CD4-positive, alpha-beta T cell treated with Interleukin-15 for 4 hours (primary cell): ENCODE results near the gene MAFB.
A peak's percentile ranks its signal among the peaks of the same experiment; 100 is the strongest.

Experiments used
- DNase-seq: peaks from one replicate; pipeline ENCODE4 v3.0.0-alpha.2; 2020; ENCODE audit warnings: low spot score

MAFB gene

GRCh38 chr20:40702504-40702903, 13.5 kb upstream of the MAFB start:
- no peak for DNase-seq

DNA sequence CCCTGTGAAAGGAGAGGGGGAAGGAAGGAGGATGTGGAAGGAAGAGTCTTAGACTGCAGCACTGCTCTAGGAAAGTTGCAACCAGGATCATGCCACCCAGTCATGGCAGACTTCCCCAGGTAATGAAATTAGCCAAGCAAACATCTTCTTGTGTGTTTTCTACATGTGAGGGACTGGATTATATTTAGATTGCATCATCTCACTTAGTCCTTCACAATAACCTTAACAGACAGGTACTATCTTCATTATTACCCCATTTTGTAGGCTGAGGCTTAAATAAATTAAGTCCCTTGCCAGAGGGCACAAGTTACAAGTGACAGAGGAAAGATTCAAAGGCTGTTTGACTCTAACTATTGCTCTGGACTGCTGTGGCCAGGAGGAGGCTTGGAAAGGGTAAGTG, 9.7 kb upstream of the MAFB start:
- no peak for DNase-seq

- DNase-seq = no peak
Measured at GRCh38 chr20:40698281-40698680, 9.2 kb upstream of the MAFB start.

- DNase-seq = no peak
Measured at GRCh38 chr20:40697541-40697940, 8.5 kb upstream of the MAFB start.

GRCh38 chr20:40695214-40695613, 6.2 kb upstream of the MAFB start:
- no peak for DNase-seq

GRCh38 chr20:40694246-40694645, 5.2 kb upstream of the MAFB start:
- DNase-seq = no peak

DNA sequence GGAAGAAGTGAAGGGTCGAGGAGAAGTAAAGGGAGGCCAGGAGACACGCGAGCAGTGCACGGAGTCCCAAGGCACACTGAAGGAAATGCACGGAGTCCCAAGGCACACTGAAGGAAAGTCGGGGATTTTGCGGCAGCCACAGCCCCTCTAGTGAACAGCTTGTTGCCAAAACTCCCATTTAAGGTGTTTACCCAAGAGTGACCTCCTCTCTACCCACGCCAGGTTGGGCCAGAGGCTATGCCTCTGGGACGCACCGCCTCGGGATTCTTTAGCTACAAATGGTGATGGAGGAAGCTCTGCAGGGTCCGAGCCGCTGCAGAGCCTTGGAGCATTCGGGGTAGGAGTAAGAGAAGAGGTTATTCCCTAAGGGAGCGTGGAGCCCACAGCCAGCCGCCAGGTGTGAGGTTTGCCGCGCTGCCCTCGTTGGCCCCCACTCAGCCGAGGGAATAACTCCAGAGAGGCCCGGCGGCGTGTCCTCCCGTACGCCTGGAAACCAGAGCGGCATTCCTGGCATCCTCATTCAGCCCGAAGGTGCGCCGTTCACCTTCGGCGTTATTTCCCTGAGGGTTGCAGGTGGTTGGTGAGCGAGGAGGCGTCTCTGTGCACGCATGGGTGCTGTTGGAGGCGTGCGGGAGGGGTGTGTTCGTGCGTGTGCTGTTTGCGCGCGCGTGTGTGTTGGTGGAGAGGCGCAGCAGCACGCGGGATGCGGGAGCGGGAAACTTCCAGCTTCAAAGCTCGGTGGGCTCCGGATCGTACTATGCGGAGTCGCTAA, 3.4 kb upstream of the MAFB start:
- DNase-seq = no peak

DNA sequence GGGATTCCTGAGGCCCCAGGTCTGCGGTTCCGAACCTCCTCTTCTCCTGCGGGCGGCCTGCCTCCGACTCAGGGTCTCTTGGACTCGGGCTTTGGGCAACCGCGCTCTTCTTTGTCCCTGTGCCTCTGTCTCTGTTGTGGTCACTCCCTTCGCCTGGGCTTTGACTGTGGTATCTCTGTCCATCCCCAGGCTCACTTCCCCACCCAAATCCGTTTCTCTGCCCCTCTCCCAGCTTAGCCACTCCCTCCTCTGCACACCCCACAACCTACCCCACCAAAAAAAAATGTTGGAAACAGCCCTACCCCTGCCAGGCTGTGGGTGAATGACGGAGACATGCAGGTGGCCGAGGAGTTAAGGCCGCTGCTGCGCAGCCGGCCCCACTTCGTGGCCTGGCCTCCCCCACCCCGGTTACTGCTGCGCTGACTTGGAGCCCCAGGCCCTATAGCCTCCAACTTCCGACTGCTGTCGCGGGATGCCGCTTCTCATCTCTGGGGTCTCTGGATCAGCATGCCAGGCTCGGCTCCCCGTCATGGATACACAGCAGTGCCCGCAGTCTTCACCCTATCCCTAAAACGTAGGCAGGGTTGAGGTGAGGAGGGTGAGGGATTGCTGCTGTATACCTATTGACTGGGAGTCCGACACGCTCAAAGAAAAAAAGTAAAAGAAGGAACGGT, 2.7 kb upstream of the MAFB start:
- DNase-seq = no peak

GRCh38 chr20:40690836-40691565, 2.0 kb upstream of the MAFB start:
- DNase-seq = no peak

DNA sequence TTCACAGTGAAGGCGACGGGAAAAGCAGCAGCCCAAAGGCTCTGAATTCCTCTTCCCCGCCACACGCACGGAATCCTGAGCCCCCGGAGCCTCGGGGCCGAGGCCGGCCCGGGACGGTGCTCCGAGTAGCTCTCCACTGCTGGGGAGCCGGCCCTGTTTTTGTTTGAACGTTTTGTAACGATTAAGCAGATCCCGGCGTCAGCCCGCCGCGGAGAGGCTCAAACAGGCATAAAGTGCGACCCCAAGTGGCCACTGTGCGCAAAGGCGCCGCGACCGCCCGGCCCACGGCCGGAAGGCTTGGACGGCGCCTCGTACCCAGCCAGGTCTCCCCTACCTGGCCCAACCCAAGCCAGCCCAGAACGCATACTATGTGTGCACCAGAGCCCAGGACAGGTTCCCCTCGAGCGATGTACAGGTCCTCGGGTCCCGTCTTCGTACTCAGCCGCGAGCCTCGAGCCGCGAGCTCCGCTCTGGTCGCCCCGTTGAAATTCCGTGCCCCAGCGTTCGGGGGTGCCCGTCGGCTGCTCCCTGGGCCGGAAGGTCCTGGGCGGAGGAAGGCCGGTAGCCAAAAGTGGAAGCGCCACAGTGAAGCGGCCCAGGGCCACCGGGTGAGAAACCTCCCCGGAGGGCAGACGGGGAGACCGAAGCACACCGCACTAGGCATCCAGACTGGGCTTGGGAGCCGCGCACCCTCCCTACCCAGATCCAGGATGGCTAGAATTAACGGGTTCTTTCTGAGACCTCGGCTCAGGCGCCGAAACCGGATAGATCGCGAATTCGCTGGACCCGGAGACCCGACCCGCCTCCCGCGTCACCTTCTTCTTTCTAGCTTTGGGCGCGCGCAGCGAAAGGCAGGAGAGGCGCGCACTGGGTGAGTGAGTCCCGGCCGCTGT, 1.2 kb upstream of the MAFB start:
- peak; percentile 41 for DNase-seq

DNA sequence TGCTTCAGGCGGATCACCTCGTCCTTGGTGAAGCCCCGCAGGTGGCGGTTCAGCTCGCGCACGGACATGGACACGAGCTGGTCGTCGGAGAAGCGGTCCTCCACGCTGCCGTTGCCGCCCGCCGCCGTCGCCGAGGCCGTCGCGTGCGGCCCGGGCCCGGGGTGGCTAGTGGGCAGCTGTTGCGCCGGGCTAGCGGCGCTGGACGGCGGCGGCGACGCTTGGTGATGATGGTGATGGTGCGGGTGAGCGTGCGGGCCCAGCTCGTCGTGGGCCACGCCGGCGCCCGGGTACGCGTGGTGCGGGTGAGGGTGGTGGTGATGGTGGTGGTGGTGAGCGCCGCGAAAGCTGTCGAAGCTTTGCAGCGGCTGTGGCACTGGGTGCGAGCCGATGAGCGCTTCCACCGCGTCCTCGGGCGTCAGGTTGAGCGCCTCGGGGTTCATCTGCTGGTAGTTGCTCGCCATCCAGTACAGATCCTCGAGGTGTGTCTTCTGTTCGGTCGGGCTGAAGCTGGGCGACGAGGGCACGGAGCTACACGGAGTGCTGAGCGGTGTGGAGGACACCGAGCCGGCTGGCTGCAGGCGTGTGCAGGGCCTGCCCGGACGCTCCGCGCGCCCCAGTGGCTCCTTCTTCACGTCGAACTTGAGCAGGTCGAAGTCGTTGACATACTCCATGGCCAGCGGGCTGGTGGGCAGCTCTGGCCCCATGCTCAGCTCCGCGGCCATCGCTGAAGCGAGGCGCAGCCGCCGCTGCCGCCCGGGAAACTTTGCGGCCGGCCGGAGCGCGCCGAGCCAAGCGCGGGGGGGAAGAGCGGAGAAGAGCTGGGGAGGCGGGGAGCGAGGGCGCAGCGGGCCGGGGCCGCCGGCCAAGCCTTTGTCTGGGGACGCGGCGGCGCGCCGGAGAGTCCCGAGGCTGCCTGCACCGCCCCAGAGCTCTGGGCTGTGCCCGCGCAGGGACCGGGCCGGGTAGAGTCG, 622 bp downstream of the MAFB start:
- no peak for DNase-seq

- no peak for DNase-seq
Measured at GRCh38 chr20:40687384-40688128, 1.5 kb downstream of the MAFB start.

DNA sequence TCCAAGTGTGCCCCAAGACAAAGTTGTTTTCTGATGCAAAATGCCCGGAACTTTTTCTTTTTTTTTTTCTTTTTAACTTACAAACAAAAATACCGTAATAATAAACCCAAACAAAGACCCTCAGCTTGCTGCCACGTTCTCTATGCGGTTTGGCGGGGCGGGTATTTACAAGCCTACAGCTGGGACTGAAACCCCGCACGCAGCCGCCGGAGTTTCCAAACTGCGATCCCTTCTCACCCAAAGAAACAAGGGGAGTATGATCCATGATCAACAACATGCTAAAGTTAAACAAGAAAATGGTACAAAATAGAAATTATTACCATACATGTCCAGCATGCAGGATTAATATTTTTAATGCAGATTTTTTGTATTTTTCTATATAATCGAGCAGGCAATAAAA, 2.1 kb downstream of the MAFB start:
- DNase-seq = no peak

GRCh38 chr20:40686434-40686882, 2.6 kb downstream of the MAFB start:
- no peak for DNase-seq

DNA sequence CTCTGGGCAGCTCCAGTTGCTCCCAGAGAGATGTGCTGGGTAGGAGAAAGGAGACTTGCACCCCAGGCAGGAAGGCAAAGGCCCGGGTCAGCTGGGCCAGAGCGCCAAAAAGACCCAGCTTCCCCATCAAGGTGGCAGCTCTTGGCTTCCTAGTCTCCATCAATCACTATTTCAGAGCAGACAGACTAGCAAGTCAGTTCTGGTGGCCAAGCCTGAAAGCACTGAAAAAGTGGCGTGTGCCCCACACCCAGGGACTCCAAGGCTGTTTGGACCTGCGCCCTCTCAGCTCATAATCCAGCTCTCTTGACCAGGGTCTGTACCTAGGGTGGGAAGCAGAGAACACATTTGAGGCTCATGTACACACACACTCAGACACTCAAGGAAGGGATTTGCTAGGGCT, 3.7 kb downstream of the MAFB start:
- no peak for DNase-seq

- no peak for DNase-seq
Measured at GRCh38 chr20:40683894-40684268, 5.2 kb downstream of the MAFB start.

- DNase-seq = no peak
Measured at GRCh38 chr20:40683221-40683893, 5.7 kb downstream of the MAFB start.

- DNase-seq = no peak
Measured at GRCh38 chr20:40682104-40682981, 6.7 kb downstream of the MAFB start.

DNA sequence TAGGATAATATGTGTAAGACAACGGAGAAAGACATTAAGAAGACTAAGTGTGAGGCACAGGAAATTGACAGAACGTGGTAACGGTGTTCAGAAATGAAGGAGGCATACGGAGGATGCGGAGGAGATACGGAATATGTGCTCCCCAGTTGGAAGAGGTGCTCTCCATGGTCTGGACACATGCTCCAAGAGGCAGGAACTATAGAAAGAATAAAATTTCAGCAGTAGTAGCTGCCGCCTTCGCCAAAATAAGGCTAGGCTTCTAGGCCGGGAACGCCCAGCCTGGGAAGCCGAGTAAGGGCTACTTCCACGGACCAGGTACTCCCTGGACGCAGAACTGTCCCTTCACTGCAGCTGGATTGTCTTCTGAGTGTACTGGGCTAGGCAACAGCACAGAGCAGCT, 7.4 kb downstream of the MAFB start:
- DNase-seq = no peak
